Hepatocyte (in vitro differentiated cells): ENCODE data around the gene ARHGAP6.

Source experiments
- CTCF ChIP-seq: fragments of 200-600 bp; sonication (generic); IDR thresholded peaks from 2 replicates; pipeline ENCODE4 v1.5.1; 2016; ENCODE audit warnings: antibody characterized with exemption, mild to moderate bottlenecking; ENCODE audit not compliant: poor library complexity
- EZH2phosphoT487 ChIP-seq: fragments of 200-600 bp; sonication (generic); IDR thresholded peaks from one replicate; pipeline ENCODE4 v1.6.1; 2018; ENCODE audit warnings: antibody characterized with exemption, mild to moderate bottlenecking, low read depth, moderate library complexity; ENCODE audit not compliant: unreplicated experiment, severe bottlenecking

- TF ChIP-seq CTCF (no peak), EZH2phosphoT487 (no peak)
Measured at GRCh38 chrX:11666952-11667685, 1.4 kb upstream of the ARHGAP6 start.
